Transverse colon (tissue), 4 donors: ENCODE measurements around the gene MUC20. TPM values are rescaled to one million over a fixed set of nuclear protein-coding genes. Genes with fewer than 3 reads are reported as not detected.

Source experiments
- DNase-seq: peaks from one replicate; pipeline ENCODE4 v3.0.0-alpha.2; 2019
- H3K27ac ChIP-seq, 4 donors: fragments of 200-600 bp; sonication (generic); 2 replicates each; pipeline ENCODE4 v1.5.1; 2016 to 2018; ENCODE audit warnings: inconsistent platforms in 4 of 4
- H3K27me3 ChIP-seq: fragments of 200-600 bp; sonication (generic); 2 replicates; pipeline ENCODE4 v1.5.1; 2017; ENCODE audit warnings: inconsistent platforms
- H3K36me3 ChIP-seq, 4 donors: fragments of 200-600 bp; sonication (generic); 2 replicates each; pipeline ENCODE4 v1.5.1; 2017 to 2019; ENCODE audit warnings: inconsistent platforms in 4 of 4
- H3K4me1 ChIP-seq, 4 donors: fragments of 200-600 bp; sonication (generic); 2 replicates each; pipeline ENCODE4 v1.5.1; 2017 to 2020; ENCODE audit warnings: inconsistent platforms in 4 of 4
- H3K4me3 ChIP-seq, 4 donors: fragments of 200-600 bp; sonication (generic); 1 replicate in 1 of 4; 2 replicates in 3 of 4; pipeline versions ENCODE4 v1.5.1 to v1.6.1; 2017 to 2019; ENCODE audit warnings: inconsistent platforms in 4 of 4
- H3K9me3 ChIP-seq, 2 donors: fragments of 200-600 bp; sonication (generic); 2 replicates each; pipeline ENCODE4 v1.5.1; 2017 to 2019; ENCODE audit warnings: inconsistent platforms in 2 of 2
- CTCF ChIP-seq, 5 experiments: fragments of 200-600 bp in 3 of 5; fragments of 450-650 bp in 2 of 5; sonication (generic) in 3 of 5; IDR thresholded peaks; 1 replicate in 2 of 5; 2 replicates in 3 of 5; pipeline ENCODE4 v1.5.1; 2016 to 2017; ENCODE audit warnings: antibody characterized with exemption in 5 of 5, inconsistent platforms in 3 of 5, mild to moderate bottlenecking in 2 of 5, moderate library complexity in 1 of 5
- EP300 ChIP-seq: sonication (generic); formaldehyde crosslinking; IDR thresholded peaks from one replicate; pipeline ENCODE4 v1.6.1; 2017; ENCODE audit warnings: antibody characterized with exemption, low read depth
- POLR2A ChIP-seq: fragments of 450-650 bp; IDR thresholded peaks from one replicate; pipeline ENCODE4 v1.6.1; 2016; ENCODE audit warnings: antibody characterized with exemption, mild to moderate bottlenecking, moderate library complexity
- POLR2AphosphoS5 ChIP-seq, 3 donors: sonication (generic); formaldehyde crosslinking; IDR thresholded peaks; one replicate each; pipeline ENCODE4 v1.6.1; 2016; ENCODE audit warnings: antibody characterized with exemption in 3 of 3
- WGBS, 2 donors: methylation state at CpG; one replicate each; pipeline ENCODE4 v1.1.5; 2018; ENCODE audit warnings: low coverage in 1 of 2; 5-methylcytosine and 5-hydroxymethylcytosine counted together
- in situ Hi-C, 4 donors: fragments of 200-750 bp; cut with MboI; loops; one replicate each; pipeline versions ENCODE4 v1.15.0 to v1.15.1; 2017; ENCODE audit warnings: low sequenced_read_pairs in 3 of 4, low pct_ligation_motif_present in 1 of 4, low pct_unique_long_range_greater_than_20kb in 1 of 4
- intact Hi-C: fragments of 100-400 bp; cut with DNase I; formaldehyde crosslinking; loops from one replicate; pipeline ENCODE4 v1.15.1; 2023; ENCODE audit warnings: low total_unique reads
- total RNA-seq, 4 donors: library from RNA; depleted of rRNA; stranded (reverse); fragments of >200 nt; gene quantifications; one replicate each; pipeline ENCODE4 v1.1.0, GENCODE V29; 2016

Gene MUC20
- total RNA-seq, 4 donors from 2014 or later: 65.9 to 321 (median 131) TPM

- no peak for TF ChIP-seq POLR2A
- no peak for TF ChIP-seq CTCF (IDR thresholded peaks at IDR 0.05)
- no peak for TF ChIP-seq EP300
- TF ChIP-seq POLR2AphosphoS5 (IDR thresholded peaks at IDR 0.05): no peak
- DNase-seq: no peak
- in situ Hi-C loops (no loop called here), intact Hi-C loops (no loop called here)
- Histone ChIP-seq H3K9me3 (no peaks in the 10 kb centered on the region), H3K27me3 (peaks cover 5% of the 10 kb centered on the region), H3K4me3 (no peak overlapping the region), H3K27ac (no peak overlapping the region), H3K4me1 (no peaks in the 10 kb centered on the region), H3K36me3 (peaks cover 0 to 4% (median 0%) of the 10 kb centered on the region in 4 donors)
- 81 to 84% methylated on average over 6 to 16 of the region's 16 CpGs for WGBS, 2 donors
Observed at GRCh38 chr3:195755791-195756676, 35.3 kb downstream of the MUC20 start.

- TF ChIP-seq EP300 (no peak), POLR2A (no peak), CTCF (IDR thresholded peaks at IDR 0.05) (no peak), POLR2AphosphoS5 (IDR thresholded peaks at IDR 0.05) (no peak)
- 72% methylated on average over 8 of the region's 8 CpGs; no CpG with 5 or more reads in 1 of the 2 donors for WGBS, 2 donors
- intact Hi-C loops (no loop called here), in situ Hi-C loops (no loop called here)
- no peaks in the 10 kb centered on the region for H3K9me3 ChIP-seq
- no peak for DNase-seq
- H3K27me3 ChIP-seq: peaks cover 13% of the 10 kb centered on the region
- no peak overlapping the region for H3K4me3 ChIP-seq
- H3K36me3 ChIP-seq: peaks cover 0 to 4% (median 0%) of the 10 kb centered on the region in 4 donors
- H3K4me1 ChIP-seq: peaks cover 0 to 3% (median 0%) of the 10 kb centered on the region in 4 donors
- H3K27ac ChIP-seq: no peak overlapping the region
Observed at GRCh38 chr3:195757438-195757770, 36.6 kb downstream of the MUC20 start.

- Histone ChIP-seq H3K27me3 (peaks cover 13% of the 10 kb centered on the region), H3K9me3 (no peaks in the 10 kb centered on the region), H3K4me1 (peaks cover 0 to 3% (median 0%) of the 10 kb centered on the region in 4 donors), H3K27ac (no peak overlapping the region), H3K4me3 (no peak overlapping the region), H3K36me3 (peaks cover 0 to 4% (median 0%) of the 10 kb centered on the region in 4 donors)
- in situ Hi-C loops: no loop called here
- no peak for TF ChIP-seq CTCF (IDR thresholded peaks at IDR 0.05)
- TF ChIP-seq POLR2A: no peak
- no peak for TF ChIP-seq POLR2AphosphoS5 (IDR thresholded peaks at IDR 0.05)
- no peak for TF ChIP-seq EP300
- DNase-seq: no peak
- 73 to 77% methylated on average over 8 to 10 of the region's 10 CpGs for WGBS, 2 donors
- intact Hi-C loops: no loop called here
Observed at GRCh38 chr3:195757827-195758226, 37.0 kb downstream of the MUC20 start.

- Histone ChIP-seq H3K27me3 (peaks cover 13% of the 10 kb centered on the region), H3K36me3 (peaks cover 0 to 4% (median 0%) of the 10 kb centered on the region in 4 donors), H3K27ac (no peak overlapping the region), H3K9me3 (no peaks in the 10 kb centered on the region), H3K4me3 (no peak overlapping the region), H3K4me1 (peaks cover 0 to 3% (median 0%) of the 10 kb centered on the region in 4 donors)
- TF ChIP-seq POLR2A: no peak
- in situ Hi-C loops (no loop called here), intact Hi-C loops (no loop called here)
- no peak for DNase-seq
- WGBS, 2 donors: 91% methylated on average over 19 of the region's 19 CpGs; no CpG with 5 or more reads in 1 of the 2 donors
Observed at GRCh38 chr3:195758721-195759353, 38.1 kb downstream of the MUC20 start.
